NCI-H526 (cell line): ENCODE results near the gene RECQL5.
"Not testable (repeated sequence)": the region's sequence is repeated elsewhere in the genome, so short reads cannot be mapped to it uniquely, and the experiment has no call there.

ENCODE experiments used
- DNase-seq, 2 experiments: peaks; one replicate each; lab custom pipeline; 2025; lab: John Stamatoyannopoulos, UW

Gene RECQL5

GRCh38 chr17:75616521-75617122 lies 50.3 kb downstream of the RECQL5 start:
- DNase-seq: no peak

- DNase-seq: no peak
These were observed 51.7 kb downstream of the RECQL5 start for GRCh38 chr17:75615301-75615700.

- no peak for DNase-seq
These were observed 52.2 kb downstream of the RECQL5 start for GRCh38 chr17:75614556-75615270.

- peak in 1 of 2 experiments; percentile 45 for DNase-seq
These were observed 52.9 kb downstream of the RECQL5 start for GRCh38 chr17:75614006-75614405.

- DNase-seq: no peak
These were observed 53.9 kb downstream of the RECQL5 start for GRCh38 chr17:75612906-75613626.

DNA sequence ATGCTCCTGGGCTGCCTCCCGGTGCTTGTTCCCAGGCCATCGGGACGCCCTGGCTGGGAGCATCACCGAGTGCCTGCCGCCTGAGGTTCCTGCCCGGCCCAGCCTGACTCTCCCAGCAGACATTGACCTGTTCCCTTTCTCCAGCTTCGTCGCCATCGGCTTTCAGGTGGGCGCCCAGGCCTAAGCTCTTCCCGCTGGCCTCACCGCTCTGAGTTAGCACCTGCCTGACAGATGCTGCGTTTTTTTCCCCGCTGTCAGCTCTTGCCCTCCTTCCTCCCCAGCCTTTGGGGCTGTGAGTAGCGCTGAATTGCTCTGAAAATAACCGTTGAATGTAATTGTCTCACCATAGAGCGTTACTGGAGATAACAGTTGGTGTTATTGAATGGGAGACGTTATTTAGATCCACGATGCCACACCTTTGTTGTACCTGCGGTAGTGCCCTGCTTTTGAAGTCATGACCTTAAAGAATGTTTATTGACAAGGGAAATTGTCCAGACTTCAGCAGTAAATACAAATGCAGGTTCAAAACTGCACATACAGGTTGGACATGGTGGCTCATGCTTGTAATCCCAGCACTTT lies 55.0 kb downstream of the RECQL5 start:
- DNase-seq: peak; percentile 19 to 53

DNA sequence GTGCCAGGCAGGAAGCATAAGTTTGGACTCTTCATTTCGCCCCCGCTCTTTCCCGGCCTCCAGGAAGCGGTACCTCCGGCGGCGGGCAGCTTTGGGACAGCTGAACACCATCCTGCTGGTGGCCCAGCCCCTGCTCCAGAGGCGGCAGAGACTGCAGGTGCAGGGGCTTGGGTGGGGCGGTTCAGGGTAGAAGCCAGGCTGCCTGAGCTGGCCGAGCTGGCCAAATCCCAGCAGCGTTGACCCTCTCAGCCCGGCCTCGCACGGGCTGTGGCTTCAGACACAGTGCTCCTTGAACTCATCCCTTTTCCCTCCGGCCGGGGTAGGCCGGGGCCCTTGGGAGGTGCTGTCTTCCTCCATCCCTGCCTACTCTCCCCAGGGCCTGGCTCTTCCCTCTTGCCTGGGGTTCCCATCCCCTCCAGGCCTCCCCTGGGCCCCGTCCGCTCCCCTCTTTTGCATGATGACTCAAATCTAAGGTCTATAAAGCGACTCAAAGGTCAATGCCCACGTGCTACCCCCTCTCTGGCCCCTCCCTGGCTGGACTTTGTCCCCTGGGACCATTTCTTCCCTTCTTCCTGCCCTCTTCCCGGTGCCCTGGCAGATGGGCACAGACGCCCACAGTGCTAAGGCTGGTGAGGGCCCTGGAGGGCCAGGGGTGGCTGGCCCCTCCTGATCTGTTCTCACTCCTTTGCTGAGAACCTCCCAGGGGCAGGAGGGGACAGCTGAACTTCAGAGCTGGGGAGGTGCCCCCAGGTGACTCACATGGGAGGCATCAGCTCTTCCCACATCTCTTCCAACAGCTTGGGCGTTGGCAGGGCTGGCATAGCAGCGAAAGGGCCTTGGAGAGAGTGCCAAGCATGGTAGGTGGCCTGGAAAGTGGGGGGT lies 56.6 kb downstream of the RECQL5 start:
- DNase-seq: peak in 1 of 2 experiments; percentile 36

DNA sequence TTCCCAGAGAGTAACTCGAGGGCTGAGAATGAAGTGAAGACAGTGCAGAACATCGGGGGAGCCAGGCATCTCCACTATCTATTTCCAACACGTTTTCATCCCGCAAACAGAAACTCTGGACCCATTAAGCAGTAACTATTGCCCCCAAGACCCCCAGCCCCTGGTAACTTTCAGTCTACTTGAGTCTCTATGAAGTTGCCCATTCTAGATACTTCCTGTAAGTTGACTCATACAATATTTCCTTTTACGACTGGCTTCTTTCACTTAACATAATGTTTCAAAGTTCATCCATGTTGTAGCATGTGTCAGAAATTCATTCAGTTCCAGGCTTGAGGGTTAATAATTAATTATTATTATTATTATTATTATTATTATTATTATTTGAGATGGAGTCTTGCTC lies 59.9 kb downstream of the RECQL5 start:
- no peak for DNase-seq

GRCh38 chr17:75605790-75606189 lies 61.2 kb downstream of the RECQL5 start:
- DNase-seq: no peak

DNA sequence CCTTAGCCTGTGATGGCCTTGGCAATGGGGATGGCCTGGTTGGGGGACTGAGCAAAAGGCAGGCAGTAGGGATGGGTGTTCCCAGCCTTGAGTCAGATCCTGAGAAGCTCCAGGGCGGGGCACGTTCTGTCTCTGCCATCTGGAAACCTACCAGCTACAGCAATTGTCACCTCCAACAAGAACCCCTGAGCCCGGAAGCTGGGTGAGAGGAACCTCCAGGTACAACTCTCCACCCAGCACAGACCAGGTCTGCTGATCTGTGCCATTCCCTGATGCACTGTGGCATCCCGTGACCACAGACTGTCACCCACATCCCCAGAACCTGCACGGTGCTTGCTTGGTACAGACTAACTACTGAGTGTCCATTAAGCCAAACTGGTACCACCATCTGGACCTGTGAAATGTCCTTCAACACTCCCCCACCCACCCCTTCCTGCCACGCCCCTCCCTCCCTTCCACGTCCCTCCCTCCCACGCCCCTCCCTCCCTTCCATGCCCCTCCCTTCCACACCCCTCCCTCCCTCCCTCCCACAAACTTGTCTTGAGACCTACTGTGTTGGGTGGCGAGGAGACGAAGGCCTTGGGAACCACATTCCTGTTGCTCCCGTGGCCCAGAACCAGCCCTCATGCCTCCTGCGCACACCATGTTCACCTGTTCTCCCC lies 62.8 kb downstream of the RECQL5 start:
- DNase-seq: no peak

DNA sequence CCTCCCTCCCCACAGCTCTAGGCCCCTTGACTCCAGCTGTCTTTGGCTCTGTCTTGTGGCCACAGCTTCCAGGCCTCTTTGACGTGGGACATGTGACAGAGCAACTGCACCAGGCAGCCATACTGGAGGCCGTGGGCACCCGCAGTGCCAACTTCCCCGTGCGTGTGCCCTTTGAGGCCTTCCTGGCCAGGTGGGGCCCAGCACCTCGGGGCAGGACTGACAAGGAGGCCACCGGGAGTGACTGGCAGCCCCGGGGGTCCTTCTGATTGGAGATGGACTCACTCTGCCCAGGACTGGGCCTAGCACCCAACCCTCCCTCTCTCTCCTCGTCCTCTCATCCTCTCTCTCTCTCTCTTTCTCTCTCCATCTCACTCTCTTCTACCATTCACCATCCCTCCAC lies 63.8 kb downstream of the RECQL5 start:
- no peak for DNase-seq

GRCh38 chr17:75602644-75603043 lies 64.3 kb downstream of the RECQL5 start:
- DNase-seq: no peak

DNA sequence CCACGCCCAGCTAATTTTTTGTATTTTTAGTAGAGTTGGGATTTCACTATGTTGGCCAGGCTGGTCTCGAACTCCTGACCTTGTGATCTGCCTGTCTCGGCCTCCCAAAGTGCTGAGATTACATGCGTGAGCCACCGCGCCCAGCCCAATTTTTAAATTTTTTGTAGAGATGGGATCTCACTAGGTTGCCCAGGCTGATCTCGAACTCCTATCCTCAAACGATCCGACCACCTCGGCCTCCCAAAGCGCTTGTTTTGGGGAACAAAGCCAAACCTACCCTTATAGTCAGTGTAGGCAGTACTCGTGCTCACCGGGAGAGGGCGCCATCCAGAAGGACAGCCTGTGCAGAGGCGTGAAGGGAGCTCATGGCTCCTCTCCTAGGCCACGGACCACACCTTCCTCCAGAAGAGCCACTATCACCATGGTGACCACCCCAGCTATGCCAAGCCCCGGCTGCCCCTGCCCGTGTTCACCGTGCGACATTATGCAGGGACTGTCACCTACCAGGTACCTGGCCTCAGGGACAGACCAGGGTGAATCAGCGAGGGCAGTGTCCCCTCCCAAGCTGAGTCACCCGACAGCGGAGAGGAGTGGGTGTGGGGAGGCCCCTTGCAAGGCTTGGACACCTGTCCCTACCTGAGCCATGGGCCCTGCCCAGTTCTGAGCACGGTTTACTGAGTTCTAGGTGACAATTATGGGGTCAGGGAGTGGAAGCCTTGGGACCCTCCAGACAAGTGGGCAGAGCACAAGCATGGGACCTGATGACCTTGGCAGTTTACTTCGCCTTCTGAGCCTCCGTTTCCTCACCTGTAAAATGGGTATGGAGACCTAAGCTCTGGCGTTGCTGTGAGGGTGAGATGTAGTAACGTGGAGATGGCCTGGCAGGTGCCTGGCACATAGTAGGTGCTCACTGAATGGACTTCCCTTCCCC lies 65.6 kb downstream of the RECQL5 start:
- peak; percentile 55 to 73 for DNase-seq

DNA sequence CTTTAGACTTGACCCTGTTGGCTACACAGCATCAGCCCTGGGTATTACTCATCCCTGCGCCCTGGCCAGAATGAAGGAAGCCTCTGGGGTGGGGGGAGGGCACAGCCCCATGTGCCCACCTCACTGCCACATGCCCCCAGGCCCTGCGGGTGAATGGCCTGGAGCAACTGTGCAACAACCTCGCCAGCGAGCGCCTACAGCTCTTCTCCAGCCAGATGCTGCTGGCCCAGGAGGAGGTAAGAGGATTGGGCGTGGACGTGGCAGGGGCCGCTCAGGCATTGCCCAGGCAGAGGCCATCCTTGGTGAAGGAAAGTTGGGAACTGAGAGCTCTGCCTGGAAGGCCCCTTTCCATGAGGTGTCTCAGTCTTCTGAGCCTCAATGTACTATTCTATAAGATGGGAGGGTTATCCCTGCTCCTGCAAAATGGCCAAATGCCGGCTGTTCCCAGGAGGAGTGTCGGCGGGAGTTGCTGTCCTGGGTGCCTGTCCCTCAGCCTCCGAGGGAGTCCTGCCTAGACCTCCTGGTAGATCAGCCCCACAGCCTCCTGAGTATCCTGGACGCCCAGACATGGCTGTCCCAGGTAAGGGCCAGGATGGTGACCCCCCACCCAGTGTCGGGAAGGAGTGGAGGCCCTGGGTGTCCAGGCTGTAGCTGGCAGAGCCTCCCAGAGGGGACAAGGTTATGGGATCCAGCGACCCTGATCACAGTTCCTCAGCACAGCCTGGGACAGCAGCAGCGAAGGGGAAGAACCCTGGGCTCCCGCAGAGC lies 70.5 kb downstream of the RECQL5 start:
- no peak for DNase-seq

- DNase-seq: no peak
These were observed 71.0 kb downstream of the RECQL5 start for GRCh38 chr17:75595920-75596313.

DNA sequence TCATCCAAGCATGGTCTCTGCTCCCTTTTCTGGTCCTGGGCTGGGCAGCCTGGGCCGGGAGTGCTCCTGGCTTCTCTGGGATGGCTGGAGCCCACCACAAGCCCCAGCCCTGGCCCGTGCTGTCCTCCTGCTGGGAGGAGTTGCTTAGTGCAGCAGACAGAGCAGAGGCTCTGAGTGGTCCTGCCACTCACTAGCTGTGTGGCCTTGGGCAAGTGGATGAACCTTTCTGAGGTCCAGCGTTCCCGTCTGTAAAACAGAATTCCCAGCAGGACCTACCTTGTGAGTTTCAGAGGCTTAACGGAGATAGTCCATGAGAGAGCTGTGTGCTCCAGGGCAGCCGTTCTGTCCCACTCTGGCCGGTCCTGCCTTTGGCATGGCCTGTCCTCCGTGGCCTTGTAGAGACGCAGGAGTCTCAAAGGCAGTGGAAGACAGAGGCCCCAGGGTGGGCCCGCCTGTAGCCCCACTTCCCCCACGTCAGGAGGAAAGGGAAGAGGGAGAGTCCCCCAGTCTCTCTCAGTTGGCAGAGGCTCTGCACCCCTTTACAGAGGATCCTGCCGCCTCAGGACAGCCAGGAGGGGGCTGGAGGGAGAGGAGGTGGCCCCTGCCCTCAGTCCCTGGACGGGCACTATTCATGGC lies 71.6 kb downstream of the RECQL5 start:
- DNase-seq: no peak

GRCh38 chr17:75594499-75595283 lies 72.3 kb downstream of the RECQL5 start:
- DNase-seq: peak; percentile 17 to 57

DNA sequence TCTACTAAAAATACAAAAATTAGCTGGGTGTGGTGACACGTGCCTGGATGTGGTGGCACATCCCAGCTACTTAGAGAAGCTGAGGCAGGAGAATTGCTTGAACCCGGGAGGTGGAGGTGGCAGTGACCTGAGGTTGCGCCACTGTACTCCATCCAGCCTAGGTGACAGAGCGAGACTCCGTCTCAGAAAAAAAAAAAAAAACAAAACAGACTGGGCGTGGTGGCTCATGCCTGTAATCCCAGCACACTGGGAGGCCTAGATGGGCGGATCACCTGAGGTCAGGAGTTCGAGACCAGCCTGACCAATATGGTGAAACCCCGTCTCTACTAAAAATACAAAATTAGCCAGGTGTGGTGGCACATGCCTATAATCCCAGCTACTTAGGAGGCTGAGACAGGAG lies 73.5 kb downstream of the RECQL5 start:
- DNase-seq: not testable (repeated sequence)
